Activated CD8-positive, alpha-beta T cell treated with anti-CD3 and anti-CD28 coated beads for 36 hours (primary cell): Measurements from ENCODE around the gene KCNE4. TPM values are rescaled to one million over a fixed set of nuclear protein-coding genes. Genes with fewer than 3 reads are reported as not detected.

ENCODE experiments used
- ATAC-seq: fragments of 200-7000 bp; cut with Tn5 transposase; one replicate; pipeline ENCODE4 v1.10.0; 2021; ENCODE audit warnings: mild to moderate bottlenecking, moderate library complexity
- CTCF ChIA-PET: fragments of 350-600 bp; sonication (Branson Sonifier 250); formaldehyde crosslinking; loops from one replicate; lab custom pipeline; 2021; ENCODE audit warnings: antibody characterized with exemption; lab: Charles Lee
- POLR2A ChIA-PET: fragments of 350-600 bp; sonication (Branson Sonifier 250); formaldehyde crosslinking; loops from one replicate; lab custom pipeline; 2021; ENCODE audit warnings: antibody characterized with exemption; lab: Charles Lee
- DNase-seq: peaks from one replicate; pipeline ENCODE4 v3.0.0-alpha.2; 2020
- H3K27ac Mint-ChIP-seq: one replicate; pipeline ENCODE4 v1.8.0; 2021; ENCODE audit warnings: mild to moderate bottlenecking, mixed read lengths
- H3K27me3 Mint-ChIP-seq: one replicate; pipeline ENCODE4 v1.8.0; 2021; ENCODE audit warnings: mixed read lengths
- H3K36me3 Mint-ChIP-seq: one replicate; pipeline ENCODE4 v1.8.0; 2021; ENCODE audit warnings: low read depth, mixed read lengths
- H3K4me1 Mint-ChIP-seq: one replicate; pipeline ENCODE4 v1.8.0; 2021; ENCODE audit warnings: low read depth, mixed read lengths
- H3K4me3 Mint-ChIP-seq: one replicate; pipeline ENCODE4 v1.8.0; 2021; ENCODE audit warnings: mild to moderate bottlenecking, moderate library complexity, mixed read lengths
- H3K9me3 Mint-ChIP-seq: one replicate; pipeline ENCODE4 v1.8.0; 2021; ENCODE audit warnings: mixed read lengths
- CTCF ChIP-seq: fragments of 200-600 bp; IDR thresholded peaks from one replicate; pipeline ENCODE4 v1.8.0; 2022; ENCODE audit warnings: antibody characterized with exemption, mild to moderate bottlenecking
- intact Hi-C: fragments of 100-400 bp; cut with micrococcal nuclease; formaldehyde crosslinking; loops from one replicate; pipeline ENCODE4 v1.10.0; 2022
- total RNA-seq, 2 experiments: library from RNA; stranded (reverse); gene quantifications; one replicate each; pipeline ENCODE4 v1.2.3, GENCODE V29; 2021

KCNE4 gene
- total RNA-seq, 2 experiments from 2014 or later: not detected

- intact Hi-C loops: no loop called here
- Mint-ChIP-seq H3K4me3 (no peak overlapping the region), H3K27ac (no peak overlapping the region), H3K36me3 (no peaks in the 10 kb centered on the region), H3K4me1 (no peaks in the 10 kb centered on the region), H3K27me3 (peaks cover 6% of the 10 kb centered on the region), H3K9me3 (no peaks in the 10 kb centered on the region)
- ATAC-seq (no peak), DNase-seq (no peak)
- CTCF ChIA-PET: no interaction called here
- no peak for TF ChIP-seq CTCF
- POLR2A ChIA-PET: no interaction called here
Observed at GRCh38 chr2:223081789-223082188, 29.8 kb downstream of the KCNE4 start.

GRCh38 chr2:223082706-223083105 is 30.7 kb downstream of the KCNE4 start:
- CTCF ChIA-PET: no interaction called here
- no peak overlapping the region for H3K27ac Mint-ChIP-seq
- no peak overlapping the region for H3K4me3 Mint-ChIP-seq
- no peaks in the 10 kb centered on the region for H3K36me3 Mint-ChIP-seq
- TF ChIP-seq CTCF: no peak
- DNase-seq: no peak
- intact Hi-C loops: no loop called here
- H3K9me3 Mint-ChIP-seq: no peaks in the 10 kb centered on the region
- H3K27me3 Mint-ChIP-seq: peaks cover 7% of the 10 kb centered on the region
- ATAC-seq: no peak
- H3K4me1 Mint-ChIP-seq: no peaks in the 10 kb centered on the region
- POLR2A ChIA-PET: no interaction called here

- H3K36me3 Mint-ChIP-seq: no peaks in the 10 kb centered on the region
- POLR2A ChIA-PET: no interaction called here
- ATAC-seq (no peak), DNase-seq (no peak)
- CTCF ChIA-PET: no interaction called here
- no peaks in the 10 kb centered on the region for H3K9me3 Mint-ChIP-seq
- intact Hi-C loops: no loop called here
- H3K4me3 Mint-ChIP-seq: no peak overlapping the region
- peaks cover 7% of the 10 kb centered on the region for H3K27me3 Mint-ChIP-seq
- no peaks in the 10 kb centered on the region for H3K4me1 Mint-ChIP-seq
- H3K27ac Mint-ChIP-seq: no peak overlapping the region
- no peak for TF ChIP-seq CTCF
Observed at GRCh38 chr2:223083402-223084070, 31.5 kb downstream of the KCNE4 start.

- no peaks in the 10 kb centered on the region for H3K36me3 Mint-ChIP-seq
- ATAC-seq (no peak), DNase-seq (no peak)
- H3K4me3 Mint-ChIP-seq: no peak overlapping the region
- ChIA-PET POLR2A (no interaction called here), CTCF (interaction anchor here (1.2 kb wide), 1 partner anchor 9 kb away, joined by 3 read pairs; no protein-coding TSS in a partner anchor)
- TF ChIP-seq CTCF: no peak
- no peak overlapping the region for H3K27ac Mint-ChIP-seq
- H3K27me3 Mint-ChIP-seq: peaks cover 3% of the 10 kb centered on the region
- H3K4me1 Mint-ChIP-seq: no peaks in the 10 kb centered on the region
- H3K9me3 Mint-ChIP-seq: no peaks in the 10 kb centered on the region
- intact Hi-C loops: no loop called here
Observed at GRCh38 chr2:223084873-223085272, 32.9 kb downstream of the KCNE4 start.

- CTCF ChIA-PET: no interaction called here
Observed at GRCh38 chr2:223086370-223086981, 34.5 kb downstream of the KCNE4 start.

More at GRCh38 chr2:223086370-223086981, 34.5 kb downstream of the KCNE4 start:
- Mint-ChIP-seq H3K36me3 (no peaks in the 10 kb centered on the region), H3K27ac (no peak overlapping the region), H3K4me3 (no peak overlapping the region), H3K9me3 (no peaks in the 10 kb centered on the region), H3K27me3 (peaks cover 3% of the 10 kb centered on the region), H3K4me1 (no peaks in the 10 kb centered on the region)
- POLR2A ChIA-PET: no interaction called here
- DNase-seq (no peak), ATAC-seq (no peak)
- TF ChIP-seq CTCF: no peak
- intact Hi-C loops: no loop called here
